DND-41 (cell line): Measurements from ENCODE around the gene MX1.

Experiments
- ATAC-seq: fragments of 200-7000 bp; cut with Tn5 transposase; 3 replicates; pipeline ENCODE4 v1.9.1; 2021; ENCODE audit warnings: low read depth; ENCODE audit not compliant: insufficient read depth
- DNase-seq: peaks from one replicate; pipeline ENCODE4 v3.0.0-alpha.2; 2020
- H2AFZ ChIP-seq: 2 replicates; pipeline ENCODE4 v1.6.0; 2012; ENCODE audit warnings: low read depth, low read length
- H3K27ac ChIP-seq: 2 replicates; pipeline ENCODE4 v1.5.1; 2012; ENCODE audit warnings: low read length, inconsistent platforms
- H3K27me3 ChIP-seq: fragments of 200-600 bp; sonication (generic); 2 replicates; pipeline ENCODE4 v1.6.0; 2012; ENCODE audit warnings: low read length, mild to moderate bottlenecking, inconsistent platforms; ENCODE audit not compliant: insufficient read depth, poor library complexity
- H3K36me3 ChIP-seq: 2 replicates; pipeline ENCODE4 v1.5.1; 2012; ENCODE audit warnings: low read length, inconsistent platforms; ENCODE audit not compliant: insufficient read depth
- H3K4me1 ChIP-seq: 2 replicates; pipeline ENCODE4 v1.5.1; 2012; ENCODE audit warnings: mild to moderate bottlenecking, low read length; ENCODE audit not compliant: insufficient read depth
- H3K4me2 ChIP-seq: 2 replicates; pipeline ENCODE4 v1.6.0; 2012; ENCODE audit warnings: mild to moderate bottlenecking, moderate library complexity, low read length, inconsistent platforms; ENCODE audit not compliant: insufficient read depth
- H3K4me3 ChIP-seq, 2 experiments: fragments of 200-600 bp in 1 of 2; shearing (Covaris generic) in 1 of 2; 2 replicates each; pipeline ENCODE4 v1.5.1; 2012 to 2016; ENCODE audit warnings: inconsistent platforms in 2 of 2, low read length in 2 of 2, mild to moderate bottlenecking in 2 of 2, low read depth in 1 of 2, moderate library complexity in 1 of 2
- H3K79me2 ChIP-seq: 2 replicates; pipeline ENCODE4 v1.6.0; 2012; ENCODE audit warnings: low read length, inconsistent platforms; ENCODE audit not compliant: insufficient read depth
- H3K9ac ChIP-seq: 2 replicates; pipeline ENCODE4 v1.6.0; 2012; ENCODE audit warnings: low read depth, mild to moderate bottlenecking, inconsistent platforms, low read length, moderate library complexity
- H3K9me3 ChIP-seq: 2 replicates; pipeline ENCODE4 v1.5.1; 2012; ENCODE audit warnings: low read length, moderate library complexity, mild to moderate bottlenecking, inconsistent platforms; ENCODE audit not compliant: insufficient read depth, severe bottlenecking
- H4K20me1 ChIP-seq: 2 replicates; pipeline ENCODE4 v1.6.0; 2012; ENCODE audit warnings: low read length; ENCODE audit not compliant: insufficient read depth
- EZH2 ChIP-seq: IDR thresholded peaks from 3 replicates; pipeline ENCODE4 v1.6.1; 2012; ENCODE audit warnings: borderline replicate concordance, low read depth, mild to moderate bottlenecking, moderate library complexity, low read length, inconsistent platforms; ENCODE audit not compliant: severe bottlenecking
- TF ChIP-seq, protein P1 (sequence below): IDR thresholded peaks from 2 replicates; pipeline ENCODE4 v1.5.1; 2012; ENCODE audit warnings: borderline replicate concordance, low read length, moderate library complexity, mild to moderate bottlenecking; ENCODE audit not compliant: poor library complexity, severe bottlenecking; ENCODE audit errors: extremely low read depth

The MX1 gene

DNA sequence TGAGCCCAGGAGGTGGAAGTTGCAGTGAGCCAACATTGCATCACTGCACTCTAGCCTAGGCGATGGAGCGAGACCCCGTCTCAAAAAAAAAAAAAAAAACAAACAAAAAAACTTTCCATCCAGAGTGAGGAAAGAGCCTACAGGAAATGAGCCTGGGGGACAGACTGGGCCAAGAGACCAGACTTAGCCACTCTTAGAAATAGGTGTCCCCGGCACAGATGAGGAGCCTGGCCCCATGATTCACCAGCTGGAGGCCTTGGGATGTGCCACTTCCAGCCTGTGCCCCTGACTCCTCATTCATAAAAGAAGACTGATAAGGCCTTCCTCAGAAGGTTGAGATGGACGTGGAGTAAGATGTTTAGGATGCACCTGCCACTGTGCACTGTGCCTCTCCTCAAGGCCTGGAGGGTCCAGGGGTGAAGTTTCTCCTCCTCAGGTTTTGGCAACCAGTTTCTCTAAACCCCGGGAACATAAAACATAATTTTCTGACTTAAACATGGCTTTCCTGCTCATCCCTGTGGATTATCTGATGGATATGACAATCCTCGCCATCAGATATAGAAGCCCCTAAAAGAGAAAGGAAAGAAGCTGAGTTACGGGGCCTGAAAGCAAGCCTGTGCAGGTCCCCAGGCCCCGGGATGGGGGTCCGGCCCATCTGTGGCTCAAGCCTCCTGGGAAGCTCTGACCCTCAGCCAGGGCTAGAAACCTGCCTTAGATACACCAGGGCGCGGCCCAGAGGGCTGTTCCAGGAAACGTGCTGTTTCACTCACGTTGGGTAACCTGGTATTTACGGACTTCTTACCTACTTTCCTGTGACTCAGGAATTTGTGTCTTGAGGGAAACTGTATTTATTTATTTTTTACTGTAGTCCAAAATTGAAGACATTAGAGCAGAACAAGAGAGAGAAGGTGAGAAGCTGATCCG lies 26.0 kb downstream of the MX1 start:
- Histone ChIP-seq H3K36me3 (no peaks in the 10 kb centered on the region), H3K27me3 (no peaks in the 10 kb centered on the region), H3K4me1 (no peaks in the 10 kb centered on the region), H4K20me1 (no peaks in the 10 kb centered on the region), H2AFZ (no peak overlapping the region), H3K27ac (no peak overlapping the region), H3K9ac (no peak overlapping the region), H3K4me3 (no peak overlapping the region), H3K4me2 (no peak overlapping the region), H3K9me3 (no peaks in the 10 kb centered on the region), H3K79me2 (no peaks in the 10 kb centered on the region)
- no peak for TF ChIP-seq EZH2
- TF ChIP-seq, protein P1, sequence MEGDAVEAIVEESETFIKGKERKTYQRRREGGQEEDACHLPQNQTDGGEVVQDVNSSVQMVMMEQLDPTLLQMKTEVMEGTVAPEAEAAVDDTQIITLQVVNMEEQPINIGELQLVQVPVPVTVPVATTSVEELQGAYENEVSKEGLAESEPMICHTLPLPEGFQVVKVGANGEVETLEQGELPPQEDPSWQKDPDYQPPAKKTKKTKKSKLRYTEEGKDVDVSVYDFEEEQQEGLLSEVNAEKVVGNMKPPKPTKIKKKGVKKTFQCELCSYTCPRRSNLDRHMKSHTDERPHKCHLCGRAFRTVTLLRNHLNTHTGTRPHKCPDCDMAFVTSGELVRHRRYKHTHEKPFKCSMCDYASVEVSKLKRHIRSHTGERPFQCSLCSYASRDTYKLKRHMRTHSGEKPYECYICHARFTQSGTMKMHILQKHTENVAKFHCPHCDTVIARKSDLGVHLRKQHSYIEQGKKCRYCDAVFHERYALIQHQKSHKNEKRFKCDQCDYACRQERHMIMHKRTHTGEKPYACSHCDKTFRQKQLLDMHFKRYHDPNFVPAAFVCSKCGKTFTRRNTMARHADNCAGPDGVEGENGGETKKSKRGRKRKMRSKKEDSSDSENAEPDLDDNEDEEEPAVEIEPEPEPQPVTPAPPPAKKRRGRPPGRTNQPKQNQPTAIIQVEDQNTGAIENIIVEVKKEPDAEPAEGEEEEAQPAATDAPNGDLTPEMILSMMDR, result no peak
- ATAC-seq, result no peak
- DNase-seq, result no peak

DNA sequence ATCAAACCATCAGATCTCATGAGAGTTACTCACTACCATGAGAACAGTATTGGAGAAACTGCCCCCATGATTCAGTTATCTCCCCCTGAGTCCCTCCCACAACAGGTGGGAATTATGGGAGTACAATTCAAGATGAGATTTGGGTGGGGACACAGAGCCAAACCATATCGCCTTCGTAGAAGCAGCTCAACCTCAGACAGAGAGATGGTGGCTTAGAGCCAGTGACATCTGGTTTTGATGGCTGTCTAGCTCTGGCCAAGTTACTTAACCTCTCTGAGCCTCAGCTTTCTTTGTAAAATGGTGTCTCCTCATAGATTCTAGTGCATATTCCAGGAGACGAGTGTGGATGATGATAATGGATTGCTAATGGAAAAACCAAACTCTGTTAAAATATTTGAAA lies 27.2 kb downstream of the MX1 start:
- H3K4me2 ChIP-seq, result no peak overlapping the region
- no peaks in the 10 kb centered on the region for H3K79me2 ChIP-seq
- no peak overlapping the region for H2AFZ ChIP-seq
- no peak overlapping the region for H3K27ac ChIP-seq
- DNase-seq (no peak), ATAC-seq (no peak)
- no peaks in the 10 kb centered on the region for H4K20me1 ChIP-seq
- no peaks in the 10 kb centered on the region for H3K4me1 ChIP-seq
- H3K9me3 ChIP-seq, result no peaks in the 10 kb centered on the region
- H3K36me3 ChIP-seq, result no peaks in the 10 kb centered on the region
- H3K4me3 ChIP-seq, result no peak overlapping the region
- H3K9ac ChIP-seq, result no peak overlapping the region
- no peaks in the 10 kb centered on the region for H3K27me3 ChIP-seq
- TF ChIP-seq EZH2, result no peak
- TF ChIP-seq, protein P1, result no peak

DNA sequence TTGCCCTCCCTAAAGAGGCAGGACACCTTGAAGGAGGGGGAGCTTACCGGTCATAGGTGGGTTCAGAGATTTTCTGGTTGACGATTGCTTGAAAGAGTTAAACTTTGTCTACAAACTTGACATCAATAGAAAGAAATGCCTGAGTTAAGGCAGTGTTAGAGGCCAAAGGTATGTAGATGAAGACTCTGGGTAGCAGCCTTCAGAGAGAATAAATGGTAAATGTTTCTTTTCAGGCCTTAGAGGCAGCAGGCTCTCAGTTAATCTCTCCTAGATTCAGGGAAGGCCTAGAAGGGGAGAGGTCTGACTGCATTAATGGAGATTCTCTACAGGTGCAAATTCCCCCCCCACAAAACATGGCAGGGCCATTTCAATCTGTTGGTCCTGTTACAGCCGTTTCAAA lies 27.7 kb downstream of the MX1 start:
- H3K9ac ChIP-seq, result no peak overlapping the region
- H3K9me3 ChIP-seq, result no peaks in the 10 kb centered on the region
- no peak overlapping the region for H3K4me3 ChIP-seq
- no peak overlapping the region for H3K27ac ChIP-seq
- H3K27me3 ChIP-seq, result no peaks in the 10 kb centered on the region
- TF ChIP-seq, protein P1, result no peak
- TF ChIP-seq EZH2, result no peak
- no peaks in the 10 kb centered on the region for H3K36me3 ChIP-seq
- H3K4me2 ChIP-seq, result no peak overlapping the region
- no peaks in the 10 kb centered on the region for H3K79me2 ChIP-seq
- H4K20me1 ChIP-seq, result no peaks in the 10 kb centered on the region
- H3K4me1 ChIP-seq, result no peaks in the 10 kb centered on the region
- DNase-seq (no peak), ATAC-seq (no peak)
- H2AFZ ChIP-seq, result no peak overlapping the region
